ENCODE measurements around the gene RGL2. TPM values are rescaled to one million over a fixed set of nuclear protein-coding genes. Genes with fewer than 3 reads are reported as not detected.
A peak's percentile ranks its signal among the peaks of the same experiment; 100 is the strongest.

RGL2 gene
- total and polyA plus RNA-seq, 2 of the 13 experiments (the other 11 are each of a cell fraction or from before 2014, with no cell fraction given) = 22.9 to 47.4 TPM

DNA sequence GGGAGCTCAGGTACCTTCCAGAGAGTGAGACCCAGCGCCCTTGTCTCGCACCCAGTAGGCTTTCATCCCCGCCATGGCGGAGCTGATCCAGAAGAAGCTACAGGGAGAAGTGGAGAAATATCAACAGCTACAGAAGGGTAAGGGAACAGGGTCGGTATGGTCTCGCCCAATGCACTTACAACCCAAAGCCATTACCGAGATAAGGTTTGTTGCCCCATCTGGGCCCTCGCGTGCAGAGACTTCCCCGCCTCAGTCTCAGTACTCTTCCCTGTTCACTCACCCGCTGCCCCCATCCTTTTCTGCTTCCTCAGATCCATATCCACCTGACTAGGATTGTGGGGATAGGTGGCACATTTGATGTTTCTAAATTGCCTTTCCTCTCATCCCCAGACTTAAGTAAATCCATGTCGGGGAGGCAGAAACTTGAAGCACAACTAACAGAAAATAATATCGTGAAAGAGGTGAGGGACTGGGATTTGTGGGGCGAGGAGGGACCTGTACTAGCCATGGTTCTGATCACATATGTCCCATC is 8.9 kb downstream of the RGL2 start (continued):
- TF ChIP-seq NONO (IDR thresholded peaks at IDR 0.05) (no peak), NONO (CRISPR knock-in tag; conservative IDR thresholded peaks at IDR 0.05) (no peak), SRSF9 (IDR thresholded peaks at IDR 0.05; ENCODE audit: borderline replicate concordance, insufficient read depth, low read depth, low read length, poor library complexity, severe bottlenecking) (no peak), ZFP90 (CRISPR knock-in tag; IDR thresholded peaks at IDR 0.05; ENCODE audit: borderline replicate concordance) (no peak), DZIP1 (CRISPR knock-in tag; IDR thresholded peaks at IDR 0.05) (no peak), ZNF251 (CRISPR knock-in tag; IDR thresholded peaks at IDR 0.05) (no peak), ZBTB37 (CRISPR knock-in tag; IDR thresholded peaks at IDR 0.05) (peak; percentile 18; the same call in 1 of the 2 replicates), NFRKB (IDR thresholded peaks at IDR 0.05) (no peak), ARNTL (CRISPR knock-in tag; IDR thresholded peaks at IDR 0.05) (no peak), ZNF709 (CRISPR knock-in tag; IDR thresholded peaks at IDR 0.05) (peak; percentile 19; the same call in 1 of the 2 replicates), ZSCAN12 (CRISPR knock-in tag; IDR thresholded peaks at IDR 0.05) (no peak), ZNF552 (CRISPR knock-in tag; IDR thresholded peaks at IDR 0.05; ENCODE audit: borderline replicate concordance) (no peak), PITX1 (CRISPR knock-in tag; IDR thresholded peaks at IDR 0.05) (peak; percentile 13; the same call in 1 of the 2 replicates), PAF1 (CRISPR knock-in tag; IDR thresholded peaks at IDR 0.05) (no peak), NCOA1 (CRISPR knock-in tag; IDR thresholded peaks at IDR 0.05) (no peak), DR1 (CRISPR knock-in tag; IDR thresholded peaks at IDR 0.05) (0 out of 2 replicates have a peak, but pooled peaks have one; percentile 29), ZNF33B (CRISPR knock-in tag; IDR thresholded peaks at IDR 0.05) (no peak), CBX5 (CRISPR knock-in tag; IDR thresholded peaks at IDR 0.05; ENCODE audit: borderline replicate concordance) (0 out of 2 replicates have a peak, but pooled peaks have one; percentile 33), ZNF441 (CRISPR knock-in tag; IDR thresholded peaks at IDR 0.05; ENCODE audit: borderline replicate concordance) (no peak)
- TF ChIP-seq, protein P1, sequence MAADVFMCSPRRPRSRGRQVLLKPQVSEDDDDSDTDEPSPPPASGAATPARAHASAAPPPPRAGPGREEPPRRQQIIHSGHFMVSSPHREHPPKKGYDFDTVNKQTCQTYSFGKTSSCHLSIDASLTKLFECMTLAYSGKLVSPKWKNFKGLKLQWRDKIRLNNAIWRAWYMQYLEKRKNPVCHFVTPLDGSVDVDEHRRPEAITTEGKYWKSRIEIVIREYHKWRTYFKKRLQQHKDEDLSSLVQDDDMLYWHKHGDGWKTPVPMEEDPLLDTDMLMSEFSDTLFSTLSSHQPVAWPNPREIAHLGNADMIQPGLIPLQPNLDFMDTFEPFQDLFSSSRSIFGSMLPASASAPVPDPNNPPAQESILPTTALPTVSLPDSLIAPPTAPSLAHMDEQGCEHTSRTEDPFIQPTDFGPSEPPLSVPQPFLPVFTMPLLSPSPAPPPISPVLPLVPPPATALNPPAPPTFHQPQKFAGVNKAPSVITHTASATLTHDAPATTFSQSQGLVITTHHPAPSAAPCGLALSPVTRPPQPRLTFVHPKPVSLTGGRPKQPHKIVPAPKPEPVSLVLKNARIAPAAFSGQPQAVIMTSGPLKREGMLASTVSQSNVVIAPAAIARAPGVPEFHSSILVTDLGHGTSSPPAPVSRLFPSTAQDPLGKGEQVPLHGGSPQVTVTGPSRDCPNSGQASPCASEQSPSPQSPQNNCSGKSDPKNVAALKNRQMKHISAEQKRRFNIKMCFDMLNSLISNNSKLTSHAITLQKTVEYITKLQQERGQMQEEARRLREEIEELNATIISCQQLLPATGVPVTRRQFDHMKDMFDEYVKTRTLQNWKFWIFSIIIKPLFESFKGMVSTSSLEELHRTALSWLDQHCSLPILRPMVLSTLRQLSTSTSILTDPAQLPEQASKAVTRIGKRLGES (CRISPR knock-in tag; IDR thresholded peaks at IDR 0.05; ENCODE audit: borderline replicate concordance) = no peak
- TF ChIP-seq, protein P2, sequence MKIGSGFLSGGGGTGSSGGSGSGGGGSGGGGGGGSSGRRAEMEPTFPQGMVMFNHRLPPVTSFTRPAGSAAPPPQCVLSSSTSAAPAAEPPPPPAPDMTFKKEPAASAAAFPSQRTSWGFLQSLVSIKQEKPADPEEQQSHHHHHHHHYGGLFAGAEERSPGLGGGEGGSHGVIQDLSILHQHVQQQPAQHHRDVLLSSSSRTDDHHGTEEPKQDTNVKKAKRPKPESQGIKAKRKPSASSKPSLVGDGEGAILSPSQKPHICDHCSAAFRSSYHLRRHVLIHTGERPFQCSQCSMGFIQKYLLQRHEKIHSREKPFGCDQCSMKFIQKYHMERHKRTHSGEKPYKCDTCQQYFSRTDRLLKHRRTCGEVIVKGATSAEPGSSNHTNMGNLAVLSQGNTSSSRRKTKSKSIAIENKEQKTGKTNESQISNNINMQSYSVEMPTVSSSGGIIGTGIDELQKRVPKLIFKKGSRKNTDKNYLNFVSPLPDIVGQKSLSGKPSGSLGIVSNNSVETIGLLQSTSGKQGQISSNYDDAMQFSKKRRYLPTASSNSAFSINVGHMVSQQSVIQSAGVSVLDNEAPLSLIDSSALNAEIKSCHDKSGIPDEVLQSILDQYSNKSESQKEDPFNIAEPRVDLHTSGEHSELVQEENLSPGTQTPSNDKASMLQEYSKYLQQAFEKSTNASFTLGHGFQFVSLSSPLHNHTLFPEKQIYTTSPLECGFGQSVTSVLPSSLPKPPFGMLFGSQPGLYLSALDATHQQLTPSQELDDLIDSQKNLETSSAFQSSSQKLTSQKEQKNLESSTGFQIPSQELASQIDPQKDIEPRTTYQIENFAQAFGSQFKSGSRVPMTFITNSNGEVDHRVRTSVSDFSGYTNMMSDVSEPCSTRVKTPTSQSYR (CRISPR knock-in tag; IDR thresholded peaks at IDR 0.05; ENCODE audit: borderline replicate concordance) = peak; percentile 5; the same call in 1 of the 2 replicates

Measured in HepG2 (cell line).